Gastrocnemius medialis (tissue), 4 donors: ENCODE data around the gene FHOD3. TPM values are rescaled to one million over a fixed set of nuclear protein-coding genes. Genes with fewer than 3 reads are reported as not detected.

Source experiments
- ATAC-seq, 2 donors: fragments of 150-250 bp; one replicate each; pipeline ENCODE4 v1.9.1; 2016
- DNase-seq, 2 donors: peaks; one replicate each; pipeline ENCODE4 v3.0.0-alpha.2; 2019
- H3K27ac ChIP-seq, 4 donors: fragments of 200-600 bp; sonication (generic); 1 replicate in 1 of 4; 2 replicates in 3 of 4; pipeline ENCODE4 v1.5.1; 2016 to 2018; ENCODE audit warnings: mild to moderate bottlenecking in 2 of 4, moderate library complexity in 1 of 4
- H3K27me3 ChIP-seq, 3 donors: fragments of 200-600 bp; sonication (generic) in 2 of 3; 1 replicate in 1 of 3; 2 replicates in 2 of 3; pipeline versions ENCODE4 v1.5.1 to v1.6.0; 2016 to 2019; ENCODE audit warnings: mild to moderate bottlenecking in 1 of 3, moderate library complexity in 1 of 3
- H3K36me3 ChIP-seq, 2 donors: fragments of 200-600 bp; sonication (generic) in 1 of 2; one replicate each; pipeline ENCODE4 v1.5.1; 2017 to 2018
- H3K4me1 ChIP-seq, 2 donors: fragments of 200-600 bp; sonication (generic) in 1 of 2; one replicate each; pipeline ENCODE4 v1.5.1; 2016 to 2017; ENCODE audit warnings: mild to moderate bottlenecking in 2 of 2
- H3K4me3 ChIP-seq, 4 donors: fragments of 200-600 bp; sonication (generic) in 3 of 4; 1 replicate in 1 of 4; 2 replicates in 3 of 4; pipeline ENCODE4 v1.5.1; 2016 to 2019; ENCODE audit warnings: mild to moderate bottlenecking in 2 of 4
- H3K9me3 ChIP-seq, 3 donors: fragments of 200-600 bp; sonication (generic) in 2 of 3; 1 replicate in 1 of 3; 2 replicates in 2 of 3; pipeline ENCODE4 v1.5.1; 2016 to 2019
- CTCF ChIP-seq, 5 experiments: fragments of 450-650 bp in 3 of 5; fragments of 200-600 bp in 2 of 5; sonication (generic) in 2 of 5; IDR thresholded peaks in 4 of 5; conservative IDR thresholded peaks in 1 of 5; 1 replicate in 4 of 5; 2 replicates in 1 of 5; pipeline ENCODE4 v1.5.1; 2016 to 2019; ENCODE audit warnings: antibody characterized with exemption in 5 of 5, mild to moderate bottlenecking in 3 of 5, moderate library complexity in 3 of 5
- POLR2A ChIP-seq, 2 donors: fragments of 450-650 bp; IDR thresholded peaks; one replicate each; pipeline ENCODE4 v1.6.1; 2017; ENCODE audit warnings: antibody characterized with exemption in 2 of 2, mild to moderate bottlenecking in 2 of 2, moderate library complexity in 2 of 2
- in situ Hi-C, 4 donors: fragments of 200-750 bp; cut with MboI; loops; one replicate each; pipeline versions ENCODE4 v1.15.0 to v1.8.0; 2017; ENCODE audit warnings: low sequenced_read_pairs in 4 of 4
- intact Hi-C: fragments of 100-400 bp; cut with DNase I; formaldehyde crosslinking; loops from one replicate; pipeline ENCODE4 v1.15.1; 2023; ENCODE audit warnings: low total_unique reads
- total RNA-seq, 4 donors: library from RNA; depleted of rRNA; stranded (reverse); fragments of >200 nt; gene quantifications; one replicate each; pipeline versions ENCODE4 v1.1.0 to v1.2.3, GENCODE V29; 2016

The FHOD3 gene
- total RNA-seq, 4 donors from 2014 or later: 10.0 to 32.5 (median 17.0) TPM

DNA sequence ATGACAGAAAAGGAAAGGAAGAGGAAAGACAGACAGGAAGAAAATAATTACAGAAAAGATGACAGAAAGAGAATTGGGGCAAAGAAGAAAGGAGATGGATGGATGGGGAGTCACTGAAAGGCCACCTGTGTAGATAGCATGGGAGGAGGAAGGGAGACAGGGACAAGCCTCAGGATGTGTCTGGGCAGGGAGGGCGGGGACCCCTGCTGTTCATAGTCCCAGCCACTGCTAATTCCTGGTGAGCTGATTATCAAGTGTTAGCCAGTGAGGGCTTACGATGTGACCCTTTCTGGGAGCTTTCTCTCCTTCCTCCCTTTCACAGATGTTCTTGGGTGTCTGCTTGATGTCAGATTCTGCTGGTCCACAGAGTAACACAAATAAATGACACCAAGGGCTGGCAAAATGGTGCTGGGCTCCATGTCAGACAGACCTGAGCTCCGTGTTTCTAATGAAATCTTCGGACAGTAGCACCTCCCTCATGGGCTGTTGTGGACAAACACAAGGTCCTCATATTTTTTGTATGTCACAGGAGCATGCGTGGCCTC lies 13.6 kb downstream of the FHOD3 start:
- DNase-seq (no peak), ATAC-seq (no peak)
- TF ChIP-seq POLR2A (IDR thresholded peaks at IDR 0.05) (no peak), CTCF (IDR thresholded peaks at IDR 0.05 in 4 of 5, conservative IDR thresholded peaks at IDR 0.05 in 1 of 5) (no peak)
- intact Hi-C loops: loop anchor here (5.0 to 10.0 kb wide), 2 partner anchors 36 to 64 kb away; no protein-coding TSS in a partner anchor
- no peak overlapping the region for H3K27ac ChIP-seq
- H3K4me1 ChIP-seq: peaks cover 43 to 47% of the 10 kb centered on the region in 2 donors
- in situ Hi-C loops: no loop called here
- no peak overlapping the region for H3K4me3 ChIP-seq
- no peaks in the 10 kb centered on the region for H3K9me3 ChIP-seq
- H3K36me3 ChIP-seq: no peaks in the 10 kb centered on the region
- H3K27me3 ChIP-seq: no peaks in the 10 kb centered on the region

GRCh38 chr18:36312806-36313395 lies 15.4 kb downstream of the FHOD3 start:
- TF ChIP-seq POLR2A (IDR thresholded peaks at IDR 0.05) (no peak), CTCF (IDR thresholded peaks at IDR 0.05 in 4 of 5, conservative IDR thresholded peaks at IDR 0.05 in 1 of 5) (no peak)
- in situ Hi-C loops: no loop called here
- Histone ChIP-seq H3K27ac (peak overlapping the region in 1 of 4 donors; percentile 4), H3K4me3 (no peak overlapping the region), H3K4me1 (peaks cover 36 to 40% of the 10 kb centered on the region in 2 donors), H3K27me3 (no peaks in the 10 kb centered on the region), H3K36me3 (no peaks in the 10 kb centered on the region), H3K9me3 (no peaks in the 10 kb centered on the region)
- DNase-seq (peak in 1 of 2 donors; percentile 48), ATAC-seq (peak; percentile 43 to 47)
- intact Hi-C loops: loop anchor here (5.0 to 10.0 kb wide), 2 partner anchors 34 to 62 kb away; no protein-coding TSS in a partner anchor

DNA sequence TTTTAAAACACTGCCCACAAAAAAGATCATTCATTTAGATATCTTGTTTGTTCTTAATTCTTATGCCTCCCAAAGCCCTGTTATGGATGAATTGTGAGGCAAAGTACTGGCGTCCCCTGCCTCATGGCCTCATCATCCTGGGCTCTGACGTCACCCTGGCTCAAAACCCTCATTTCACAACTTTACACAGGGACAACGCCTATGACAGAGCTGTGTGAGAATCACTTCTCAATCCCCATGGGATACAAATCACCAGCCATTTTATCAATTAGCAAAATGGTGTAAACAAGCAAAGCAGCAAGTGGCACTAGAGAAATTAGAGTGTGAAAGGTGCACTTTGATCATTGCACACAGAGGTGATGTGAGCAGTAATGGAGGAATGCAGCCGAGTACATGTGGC lies 16.6 kb downstream of the FHOD3 start:
- DNase-seq (peak in 1 of 2 donors; percentile 62), ATAC-seq (peak; percentile 77 to 79)
- Histone ChIP-seq H3K9me3 (no peaks in the 10 kb centered on the region), H3K4me3 (no peak overlapping the region), H3K27ac (peak overlapping the region in 1 of 4 donors; percentile 22), H3K36me3 (no peaks in the 10 kb centered on the region), H3K4me1 (peaks cover 33 to 34% of the 10 kb centered on the region in 2 donors), H3K27me3 (no peaks in the 10 kb centered on the region)
- intact Hi-C loops (loop anchor here (5.0 to 10.0 kb wide), 2 partner anchors 33 to 61 kb away; no protein-coding TSS in a partner anchor), in situ Hi-C loops (no loop called here)
- TF ChIP-seq POLR2A (IDR thresholded peaks at IDR 0.05): no peak
- no peak for TF ChIP-seq CTCF (IDR thresholded peaks at IDR 0.05 in 4 of 5, conservative IDR thresholded peaks at IDR 0.05 in 1 of 5)

GRCh38 chr18:36314754-36315153 lies 17.2 kb downstream of the FHOD3 start:
- Histone ChIP-seq H3K36me3 (no peaks in the 10 kb centered on the region), H3K4me3 (no peak overlapping the region), H3K27ac (peak overlapping the region in 1 of 4 donors; percentile 22), H3K9me3 (no peaks in the 10 kb centered on the region), H3K4me1 (peaks cover 28 to 29% of the 10 kb centered on the region in 2 donors), H3K27me3 (no peaks in the 10 kb centered on the region)
- intact Hi-C loops: loop anchor here (5.0 to 10.0 kb wide), 2 partner anchors 33 to 60 kb away; no protein-coding TSS in a partner anchor
- ATAC-seq (no peak), DNase-seq (no peak)
- in situ Hi-C loops: no loop called here
- TF ChIP-seq CTCF (IDR thresholded peaks at IDR 0.05 in 4 of 5, conservative IDR thresholded peaks at IDR 0.05 in 1 of 5) (no peak), POLR2A (IDR thresholded peaks at IDR 0.05) (no peak)
